IMR-90 (cell line): ENCODE measurements around the gene PI4K2B. TPM values are rescaled to one million over a fixed set of nuclear protein-coding genes. Genes with fewer than 3 reads are reported as not detected.

Experiments used
- ATAC-seq: fragments of 200-7000 bp; cut with Tn5 transposase; 2 replicates; pipeline ENCODE4 v1.9.1; 2020; ENCODE audit warnings: low read depth, mild to moderate bottlenecking, moderate library complexity
- BruUV-seq: library from RNA; stranded (reverse); fragments of 400-500 nt; replicated peaks from 2 replicates; lab custom pipeline; 2021; lab: Mats Ljungman, UMichigan
- CTCF ChIA-PET: fragments of 300-600 bp; formaldehyde crosslinking; extraction: SDS; loops from one replicate; lab custom pipeline; 2021; ENCODE audit warnings: antibody characterized with exemption; lab: Yijun Ruan, JAX
- POLR2A ChIA-PET: fragments of 300-600 bp; sonication (Branson Sonifier 250); formaldehyde crosslinking; loops from one replicate; lab custom pipeline; 2022; ENCODE audit warnings: antibody characterized with exemption; ENCODE audit not compliant: unreplicated experiment; lab: Charles Lee
- DNase-seq: peaks from one replicate; pipeline ENCODE4 v3.0.0; 2013
- H2AFZ ChIP-seq: replicated peaks from 2 replicates; pipeline ENCODE3; 2013; ENCODE audit warnings: low read length, mild to moderate bottlenecking; ENCODE audit not compliant: poor library complexity
- H2AK5ac ChIP-seq: 2 replicates; pipeline ENCODE4 v1.6.1; 2013; ENCODE audit warnings: low read depth, low read length, inconsistent platforms
- H2AK9ac ChIP-seq: replicated peaks from 2 replicates; pipeline ENCODE3; 2013; ENCODE audit warnings: mild to moderate bottlenecking, low read depth, low read length, moderate library complexity; ENCODE audit not compliant: poor library complexity
- H2BK120ac ChIP-seq: 2 replicates; pipeline ENCODE4 v1.6.1; 2013; ENCODE audit warnings: low read depth, low read length, inconsistent platforms
- H2BK15ac ChIP-seq: 3 replicates; pipeline ENCODE4 v1.6.1; 2013; ENCODE audit warnings: low read depth, low read length, inconsistent platforms
- H2BK20ac ChIP-seq: 2 replicates; pipeline ENCODE4 v1.6.1; 2013; ENCODE audit warnings: low read depth, mild to moderate bottlenecking, inconsistent platforms, low read length, moderate library complexity
- H2BK5ac ChIP-seq: 2 replicates; pipeline ENCODE4 v1.6.1; 2013; ENCODE audit warnings: mild to moderate bottlenecking, low read depth, low read length, inconsistent platforms; ENCODE audit not compliant: poor library complexity, severe bottlenecking
- H3K14ac ChIP-seq: replicated peaks from 2 replicates; pipeline ENCODE4 v1.6.1; 2013; ENCODE audit warnings: low read depth, low read length, inconsistent platforms
- H3K18ac ChIP-seq: 2 replicates; pipeline ENCODE4 v1.6.1; 2013; ENCODE audit warnings: low read depth, low read length, control low read depth
- H3K23ac ChIP-seq: 2 replicates; pipeline ENCODE4 v1.6.1; 2013; ENCODE audit warnings: low read depth, low read length, inconsistent platforms
- H3K27ac ChIP-seq: 2 replicates; pipeline ENCODE4 v1.5.1; 2013; ENCODE audit warnings: mild to moderate bottlenecking, control low read depth, low read length; ENCODE audit not compliant: insufficient read depth
- H3K27me3 ChIP-seq: 2 replicates; pipeline ENCODE4 v1.6.1; 2013; ENCODE audit warnings: low read length; ENCODE audit not compliant: control insufficient read depth, insufficient read depth
- H3K36me3 ChIP-seq: 2 replicates; pipeline ENCODE4 v1.6.1; 2013; ENCODE audit warnings: low read length, mixed read lengths; ENCODE audit not compliant: control insufficient read depth, insufficient read depth
- H3K4ac ChIP-seq: 2 replicates; pipeline ENCODE4 v1.6.1; 2013; ENCODE audit warnings: low read depth, low read length, inconsistent platforms
- H3K4me1 ChIP-seq: 2 replicates; pipeline ENCODE4 v1.6.1; 2013; ENCODE audit warnings: low read length, mixed read lengths; ENCODE audit not compliant: control insufficient read depth, insufficient read depth
- H3K4me2 ChIP-seq: 2 replicates; pipeline ENCODE4 v1.6.1; 2013; ENCODE audit warnings: low read depth, mild to moderate bottlenecking, control low read depth, low read length, moderate library complexity
- H3K4me3 ChIP-seq: 2 replicates; pipeline ENCODE4 v1.5.1; 2013; ENCODE audit warnings: low read depth, mild to moderate bottlenecking, control low read depth, low read length, moderate library complexity; ENCODE audit not compliant: insufficient read depth
- H3K56ac ChIP-seq: 2 replicates; pipeline ENCODE4 v1.6.1; 2013; ENCODE audit warnings: low read length, inconsistent platforms; ENCODE audit not compliant: insufficient read depth; ENCODE audit errors: extremely low read depth
- H3K79me1 ChIP-seq, 2 experiments: 2 replicates each; pipeline ENCODE4 v1.6.1; 2013; ENCODE audit warnings: low read length in 2 of 2, inconsistent platforms in 1 of 2, low read depth in 1 of 2
- H3K9ac ChIP-seq: 2 replicates; pipeline ENCODE4 v1.6.1; 2013; ENCODE audit warnings: low read depth, low read length, control low read depth
- H3K9me1 ChIP-seq: 2 replicates; pipeline ENCODE4 v1.6.1; 2013; ENCODE audit warnings: low read length, inconsistent platforms; ENCODE audit not compliant: insufficient read depth
- H3K9me3 ChIP-seq: 2 replicates; pipeline ENCODE4 v1.6.1; 2013; ENCODE audit warnings: low read length; ENCODE audit not compliant: control insufficient read depth, insufficient read depth
- H4K20me1 ChIP-seq: 2 replicates; pipeline ENCODE4 v1.6.1; 2013; ENCODE audit warnings: low read length, inconsistent platforms; ENCODE audit not compliant: insufficient read depth
- H4K5ac ChIP-seq: 2 replicates; pipeline ENCODE4 v1.6.1; 2013; ENCODE audit warnings: mild to moderate bottlenecking, low read depth, low read length, control low read depth
- H4K8ac ChIP-seq, 2 experiments: 2 replicates each; pipeline ENCODE4 v1.6.1; 2013; ENCODE audit warnings: low read depth in 2 of 2, low read length in 2 of 2, control low read depth in 1 of 2, inconsistent platforms in 1 of 2
- H4K91ac ChIP-seq: 2 replicates; pipeline ENCODE4 v1.6.1; 2013; ENCODE audit warnings: low read depth, low read length, inconsistent platforms; ENCODE audit not compliant: insufficient read depth
- USF2 ChIP-seq: fragments of 150-350 bp; IDR thresholded peaks from 2 replicates; pipeline ENCODE4 v1.6.1; 2017; ENCODE audit warnings: mild to moderate bottlenecking, antibody characterized with exemption, low read length, low read depth
- WGBS, 2 experiments: methylation state at CpG; one replicate each; pipeline versions ENCODE4 v1.1.5 to v1.1.7; 2013; ENCODE audit warnings: missing lambda C conversion rate in 2 of 2; ENCODE audit not compliant: insufficient read length in 1 of 2; ENCODE audit errors: extremely low coverage in 2 of 2; 5-methylcytosine and 5-hydroxymethylcytosine counted together
- dilution Hi-C: fragments of 300-500 bp; cut with HindIII; formaldehyde crosslinking; loops from one replicate; pipeline ENCODE4 v1.14.3; 2018; ENCODE audit warnings: low sequenced_read_pairs; ENCODE audit not compliant: unreplicated experiment
- in situ Hi-C: fragments of 300-500 bp; cut with MboI; formaldehyde crosslinking; loops from 3 replicates; pipeline ENCODE4 v1.14.3; 2019; ENCODE audit warnings: low sequenced_read_pairs, inconsistent platforms, mixed read lengths
- intact Hi-C: fragments of 100-400 bp; cut with micrococcal nuclease; formaldehyde crosslinking; loops from 2 replicates; pipeline ENCODE4 v1.10.0; 2022
- polyA plus RNA-seq, 3 experiments: library from polyadenylated mRNA; depleted of rRNA; stranded (reverse); fragments of >200 nt; gene quantifications; 2 replicates each; pipeline ENCODE4 v1.2.3, GENCODE V29; 2012; ENCODE audit warnings: low replicate concordance in 1 of 3
- total RNA-seq: library from RNA; depleted of rRNA; stranded (reverse); fragments of >200 nt; gene quantifications from 2 replicates; pipeline ENCODE4 v1.2.3, GENCODE V29; 2012

PI4K2B gene
- total and polyA plus RNA-seq, 2 of the 4 experiments (the other 2 are of a cell fraction): 6.5 to 7.6 TPM

GRCh38 chr4:25229804-25230203, 4.0 kb upstream of the PI4K2B start:
- H2BK120ac ChIP-seq: no peak overlapping the region
- H3K4me3 ChIP-seq: no peak overlapping the region
- H4K91ac ChIP-seq: no peak overlapping the region
- WGBS, 2 experiments: 50% methylated on average over 2 of the region's 6 CpGs; no CpG with 5 or more reads in 1 of the 2 experiments
- ATAC-seq (no peak), DNase-seq (no peak)
- H2AK9ac ChIP-seq: no peak overlapping the region
- intact Hi-C loops: loop anchor here (10.0 kb wide), 1 partner anchor 135 kb away; no protein-coding TSS in a partner anchor
- H3K79me1 ChIP-seq: no peaks in the 10 kb centered on the region
- no TSS peak for BruUV-seq
- peaks cover 4% of the 10 kb centered on the region; the same call in 1 of the 2 replicates for H3K9me3 ChIP-seq
- H3K14ac ChIP-seq: no peak overlapping the region
- H3K18ac ChIP-seq: no peak overlapping the region
- no peak overlapping the region for H2BK5ac ChIP-seq
- no peak overlapping the region for H3K56ac ChIP-seq
- no peak for TF ChIP-seq USF2
- dilution Hi-C loops: no loop called here
- H3K27ac ChIP-seq: no peak overlapping the region
- in situ Hi-C loops: no loop called here
- no peaks in the 10 kb centered on the region for H3K36me3 ChIP-seq
- H3K9ac ChIP-seq: no peak overlapping the region
- no peak overlapping the region for H3K4me2 ChIP-seq
- ChIA-PET CTCF (no interaction called here), POLR2A (no interaction called here)
- no peak overlapping the region for H3K4ac ChIP-seq
- no peak overlapping the region for H2BK20ac ChIP-seq
- H3K9me1 ChIP-seq: no peaks in the 10 kb centered on the region
- no peak overlapping the region for H2AFZ ChIP-seq
- H2AK5ac ChIP-seq: no peak overlapping the region
- H4K20me1 ChIP-seq: no peaks in the 10 kb centered on the region; the same call in 1 of the 2 replicates
- no peaks in the 10 kb centered on the region for H3K4me1 ChIP-seq
- H4K5ac ChIP-seq: no peak overlapping the region
- no peak overlapping the region for H4K8ac ChIP-seq
- H3K23ac ChIP-seq: no peak overlapping the region
- no peak overlapping the region for H2BK15ac ChIP-seq
- H3K27me3 ChIP-seq: no peaks in the 10 kb centered on the region; the same call in none of the 2 replicates
